Astrocyte of the spinal cord (primary cell): ENCODE data around the gene MOV10.
"Not testable (repeated sequence)": the region's sequence is repeated elsewhere in the genome, so short reads cannot be mapped to it uniquely, and the experiment has no call there.

Experiments
- DNase-seq: peaks from one replicate; pipeline ENCODE4 v3.0.0; 2011; ENCODE audit warnings: low read depth, low spot score
- H3K4me3 ChIP-seq: 2 replicates; pipeline ENCODE4 v1.5.1; 2011; ENCODE audit warnings: low read depth, mild to moderate bottlenecking, low read length, moderate library complexity
- in situ Hi-C: cut with HindIII; loops from 2 replicates; pipeline ENCODE4 v1.10.0; 2017; ENCODE audit warnings: low sequenced_read_pairs
- TF ChIP-seq, protein P1 (sequence below): IDR thresholded peaks from 2 replicates; pipeline ENCODE4 v1.5.1; 2012; ENCODE audit warnings: low read depth, mild to moderate bottlenecking, low read length, inconsistent platforms

Gene MOV10

GRCh38 chr1:112633628-112634027 is 40.8 kb upstream of the MOV10 start:
- TF ChIP-seq, protein P1, sequence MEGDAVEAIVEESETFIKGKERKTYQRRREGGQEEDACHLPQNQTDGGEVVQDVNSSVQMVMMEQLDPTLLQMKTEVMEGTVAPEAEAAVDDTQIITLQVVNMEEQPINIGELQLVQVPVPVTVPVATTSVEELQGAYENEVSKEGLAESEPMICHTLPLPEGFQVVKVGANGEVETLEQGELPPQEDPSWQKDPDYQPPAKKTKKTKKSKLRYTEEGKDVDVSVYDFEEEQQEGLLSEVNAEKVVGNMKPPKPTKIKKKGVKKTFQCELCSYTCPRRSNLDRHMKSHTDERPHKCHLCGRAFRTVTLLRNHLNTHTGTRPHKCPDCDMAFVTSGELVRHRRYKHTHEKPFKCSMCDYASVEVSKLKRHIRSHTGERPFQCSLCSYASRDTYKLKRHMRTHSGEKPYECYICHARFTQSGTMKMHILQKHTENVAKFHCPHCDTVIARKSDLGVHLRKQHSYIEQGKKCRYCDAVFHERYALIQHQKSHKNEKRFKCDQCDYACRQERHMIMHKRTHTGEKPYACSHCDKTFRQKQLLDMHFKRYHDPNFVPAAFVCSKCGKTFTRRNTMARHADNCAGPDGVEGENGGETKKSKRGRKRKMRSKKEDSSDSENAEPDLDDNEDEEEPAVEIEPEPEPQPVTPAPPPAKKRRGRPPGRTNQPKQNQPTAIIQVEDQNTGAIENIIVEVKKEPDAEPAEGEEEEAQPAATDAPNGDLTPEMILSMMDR, result no peak
- no peak overlapping the region for H3K4me3 ChIP-seq
- in situ Hi-C loops, result no loop called here
- DNase-seq, result no peak

GRCh38 chr1:112634367-112634766 is 40.1 kb upstream of the MOV10 start:
- no peak for DNase-seq
- in situ Hi-C loops, result no loop called here
- no peak overlapping the region for H3K4me3 ChIP-seq
- TF ChIP-seq, protein P1, result no peak

DNA sequence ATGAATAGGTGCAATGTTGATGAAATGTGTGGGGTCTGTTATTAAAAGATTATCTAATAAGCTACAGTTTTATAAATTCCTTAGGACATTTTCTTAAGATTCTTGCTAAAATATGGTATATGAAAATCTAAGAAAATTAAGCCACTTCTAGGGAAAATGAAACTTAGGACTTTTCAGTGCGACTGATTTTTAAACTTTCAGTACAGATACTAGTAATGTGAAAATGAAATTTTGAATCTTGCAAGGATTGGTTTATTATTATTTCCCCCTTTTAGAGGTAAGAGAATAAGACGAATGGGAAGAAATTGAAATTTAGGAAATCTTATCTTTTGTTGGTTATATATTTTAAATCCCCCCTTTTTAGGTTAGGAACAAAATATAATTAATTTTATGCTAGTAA is 38.4 kb upstream of the MOV10 start:
- no peak for DNase-seq
- in situ Hi-C loops, result no loop called here
- TF ChIP-seq, protein P1, result no peak
- no peak overlapping the region for H3K4me3 ChIP-seq

- no peak overlapping the region for H3K4me3 ChIP-seq
- DNase-seq, result no peak
- TF ChIP-seq, protein P1, result no peak
- in situ Hi-C loops, result no loop called here
Observed at GRCh38 chr1:112636597-112637253, 37.7 kb upstream of the MOV10 start.

GRCh38 chr1:112637254-112638109 is 37.0 kb upstream of the MOV10 start:
- DNase-seq, result no peak
- H3K4me3 ChIP-seq, result no peak overlapping the region

GRCh38 chr1:112638110-112638428 is 36.4 kb upstream of the MOV10 start:
- no peak overlapping the region for H3K4me3 ChIP-seq
- TF ChIP-seq, protein P1, result no peak

More at GRCh38 chr1:112637254-112638109, 37.0 kb upstream of the MOV10 start:
- in situ Hi-C loops, result no loop called here
- TF ChIP-seq, protein P1, result no peak

GRCh38 chr1:112640437-112640836 is 34.0 kb upstream of the MOV10 start:
- H3K4me3 ChIP-seq, in situ Hi-C loops, DNase-seq: not testable (repeated sequence)

More at GRCh38 chr1:112638110-112638428, 36.4 kb upstream of the MOV10 start:
- DNase-seq, result no peak
- in situ Hi-C loops, result no loop called here
